ENCODE results near the gene RAB39A.

The RAB39A gene

GRCh38 chr11:107963091-107963490 lies 34.8 kb downstream of the RAB39A start:
- DNase-seq, result no peak

GRCh38 chr11:107969219-107969618 lies 41.0 kb downstream of the RAB39A start:
- DNase-seq, result no peak

- no peak for DNase-seq
Measured at GRCh38 chr11:107970049-107970448, 41.8 kb downstream of the RAB39A start.

GRCh38 chr11:107973641-107974040 lies 45.4 kb downstream of the RAB39A start:
- no peak for DNase-seq

- DNase-seq, result no peak
Measured at GRCh38 chr11:107988397-107989158, 60.3 kb downstream of the RAB39A start.

GRCh38 chr11:107991868-107992414 lies 63.7 kb downstream of the RAB39A start:
- no peak for DNase-seq

- DNase-seq, result no peak
Measured at GRCh38 chr11:107996006-107996776, 67.9 kb downstream of the RAB39A start.

- DNase-seq, result no peak
Measured at GRCh38 chr11:107998761-107999160, 70.5 kb downstream of the RAB39A start.

- DNase-seq, result peak in 1 of 4 experiments; percentile 1
Measured at GRCh38 chr11:107999759-108000455, 71.7 kb downstream of the RAB39A start.

- DNase-seq, result no peak
Measured at GRCh38 chr11:108002476-108002875, 74.2 kb downstream of the RAB39A start.

GRCh38 chr11:108003623-108004022 lies 75.4 kb downstream of the RAB39A start:
- no peak for DNase-seq

GRCh38 chr11:108007819-108008218 lies 79.6 kb downstream of the RAB39A start:
- no peak for DNase-seq

- DNase-seq, result peak; percentile 80 to 84 (median 84)
Measured at GRCh38 chr11:108008656-108009496, 80.6 kb downstream of the RAB39A start, which contains the start of gene CUL5. CUL5 (plus strand) TSS chr11:108008898; CDS start chr11:108009349, 451 bp downstream.

- DNase-seq, result no peak
Measured at GRCh38 chr11:108009497-108010370, 81.5 kb downstream of the RAB39A start.

GRCh38 chr11:108012139-108012725 lies 84.0 kb downstream of the RAB39A start:
- no peak for DNase-seq
